ENCODE data around the gene SCN5A. TPM values are rescaled to one million over a fixed set of nuclear protein-coding genes. Genes with fewer than 3 reads are reported as not detected.

SCN5A gene
- total and polyA plus RNA-seq, 3 donors from 2014 or later = 0.63 to 0.99 (median 0.73) TPM

- intact Hi-C loops (cut with DNase I; ENCODE audit: low total_unique reads) = loop anchor here (10.0 kb wide), 1 partner anchor 129 kb away; no protein-coding TSS in a partner anchor
- no peaks in the 10 kb centered on the region for H3K27me3 ChIP-seq
- no peak overlapping the region for H3K4me3 ChIP-seq
- H3K27ac ChIP-seq = no peak overlapping the region
- no peaks in the 10 kb centered on the region for H3K36me3 ChIP-seq (ENCODE audit: low read depth, missing control alignments)
- H3K9me3 ChIP-seq = no peaks in the 10 kb centered on the region
- peaks cover 3% of the 10 kb centered on the region for H3K4me1 ChIP-seq
- no peak for DNase-seq
- no peak for TF ChIP-seq CTCF (IDR thresholded peaks at IDR 0.05)
- no peak for TF ChIP-seq POLR2A (IDR thresholded peaks at IDR 0.05)
- WGBS, 2 donors = 83 to 88% methylated on average over 7 of the region's 7 CpGs
Observed at GRCh38 chr3:38653685-38654537, 4.4 kb upstream of the SCN5A start.

GRCh38 chr3:38652934-38653333 is 3.4 kb upstream of the SCN5A start:
- H3K4me3 ChIP-seq = no peak overlapping the region
- 94% methylated on average over 1 of the region's 1 CpG for WGBS, 2 donors
- no peak for DNase-seq
- TF ChIP-seq CTCF (IDR thresholded peaks at IDR 0.05) (no peak), POLR2A (IDR thresholded peaks at IDR 0.05) (no peak)
- no peaks in the 10 kb centered on the region for H3K36me3 ChIP-seq (ENCODE audit: low read depth, missing control alignments)
- peaks cover 3% of the 10 kb centered on the region for H3K4me1 ChIP-seq
- no peak overlapping the region for H3K27ac ChIP-seq
- intact Hi-C loops (cut with DNase I; ENCODE audit: low total_unique reads) = loop anchor here (10.0 kb wide), 1 partner anchor 128 kb away; no protein-coding TSS in a partner anchor
- no peaks in the 10 kb centered on the region for H3K27me3 ChIP-seq
- H3K9me3 ChIP-seq = no peaks in the 10 kb centered on the region

GRCh38 chr3:38651153-38651789 is 1.8 kb upstream of the SCN5A start:
- no peak overlapping the region for H3K4me3 ChIP-seq

GRCh38 chr3:38650248-38650951 is 913 bp upstream of the SCN5A start:
- TF ChIP-seq CTCF (IDR thresholded peaks at IDR 0.05) (no peak), POLR2A (IDR thresholded peaks at IDR 0.05) (no peak)
- DNase-seq = no peak
- Histone ChIP-seq H3K4me3 (no peak overlapping the region), H3K27ac (no peak overlapping the region), H3K4me1 (peaks cover 3% of the 10 kb centered on the region), H3K36me3 (ENCODE audit: low read depth, missing control alignments) (no peaks in the 10 kb centered on the region), H3K27me3 (no peaks in the 10 kb centered on the region), H3K9me3 (no peaks in the 10 kb centered on the region)
- intact Hi-C loops (cut with DNase I; ENCODE audit: low total_unique reads) = loop anchor here (10.0 kb wide), 1 partner anchor 126 kb away; no protein-coding TSS in a partner anchor
- 52 to 63% methylated on average over 14 of the region's 14 CpGs for WGBS, 2 donors

More at GRCh38 chr3:38651153-38651789, 1.8 kb upstream of the SCN5A start:
- H3K27ac ChIP-seq = no peak overlapping the region
- intact Hi-C loops (cut with DNase I; ENCODE audit: low total_unique reads) = loop anchor here (10.0 kb wide), 1 partner anchor 126 kb away; no protein-coding TSS in a partner anchor
- H3K27me3 ChIP-seq = no peaks in the 10 kb centered on the region
- H3K4me1 ChIP-seq = peaks cover 3% of the 10 kb centered on the region
- TF ChIP-seq POLR2A (IDR thresholded peaks at IDR 0.05) (no peak), CTCF (IDR thresholded peaks at IDR 0.05) (peak; percentile 65 to 94 (median 85))
- 10 to 14% methylated on average over 18 to 19 of the region's 19 CpGs for WGBS, 2 donors
- no peaks in the 10 kb centered on the region for H3K9me3 ChIP-seq
- H3K36me3 ChIP-seq (ENCODE audit: low read depth, missing control alignments) = no peaks in the 10 kb centered on the region
- DNase-seq = peak; percentile 81
